HL-60 (cell line): Measurements from ENCODE around the gene CHST11.

Experiments used
- TF ChIP-seq, protein P1 (sequence below): IDR thresholded peaks from one replicate; pipeline ENCODE4 v1.5.1; 2011; ENCODE audit warnings: low read length, control low read depth, inconsistent platforms; ENCODE audit not compliant: insufficient read depth
- TF ChIP-seq, protein P2 (sequence below): IDR thresholded peaks from 2 replicates; pipeline ENCODE4 v1.6.1; 2012; ENCODE audit warnings: low read depth; ENCODE audit not compliant: insufficient replicate concordance

DNA sequence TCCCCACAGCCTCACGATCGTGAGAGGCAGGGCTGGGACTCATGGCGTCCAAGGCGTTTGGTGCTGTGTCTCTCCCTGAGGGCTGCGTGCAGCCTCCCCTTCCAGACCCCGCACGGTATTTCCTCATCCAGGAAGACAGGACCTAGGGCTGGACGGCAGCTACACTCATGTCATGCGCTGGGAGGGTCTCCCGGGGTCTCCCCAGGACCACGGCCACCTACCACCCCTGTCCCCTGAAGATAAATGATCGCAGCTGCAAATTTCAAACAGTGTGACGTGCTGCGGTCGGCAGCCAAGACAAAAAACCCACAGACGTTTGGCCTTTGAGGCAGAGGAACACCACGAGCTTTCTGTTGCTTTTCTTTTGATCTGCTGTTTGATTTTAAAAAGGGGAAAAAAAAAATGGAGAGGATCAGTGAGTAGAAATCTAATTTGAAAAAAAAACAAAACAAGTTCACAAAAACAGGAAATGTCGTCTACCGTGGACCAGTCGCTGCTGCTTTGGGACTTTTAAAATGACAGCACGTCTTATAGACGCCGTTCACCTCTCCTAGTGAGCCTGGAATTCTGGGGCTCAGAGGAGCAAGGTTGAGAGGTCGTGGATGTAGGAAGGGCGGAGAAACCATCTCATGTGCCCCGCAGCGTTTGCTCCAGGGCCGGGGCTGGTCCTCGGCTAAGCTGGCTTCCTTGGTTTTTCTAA, 263.7 kb downstream of the CHST11 start:
- TF ChIP-seq, protein P1, sequence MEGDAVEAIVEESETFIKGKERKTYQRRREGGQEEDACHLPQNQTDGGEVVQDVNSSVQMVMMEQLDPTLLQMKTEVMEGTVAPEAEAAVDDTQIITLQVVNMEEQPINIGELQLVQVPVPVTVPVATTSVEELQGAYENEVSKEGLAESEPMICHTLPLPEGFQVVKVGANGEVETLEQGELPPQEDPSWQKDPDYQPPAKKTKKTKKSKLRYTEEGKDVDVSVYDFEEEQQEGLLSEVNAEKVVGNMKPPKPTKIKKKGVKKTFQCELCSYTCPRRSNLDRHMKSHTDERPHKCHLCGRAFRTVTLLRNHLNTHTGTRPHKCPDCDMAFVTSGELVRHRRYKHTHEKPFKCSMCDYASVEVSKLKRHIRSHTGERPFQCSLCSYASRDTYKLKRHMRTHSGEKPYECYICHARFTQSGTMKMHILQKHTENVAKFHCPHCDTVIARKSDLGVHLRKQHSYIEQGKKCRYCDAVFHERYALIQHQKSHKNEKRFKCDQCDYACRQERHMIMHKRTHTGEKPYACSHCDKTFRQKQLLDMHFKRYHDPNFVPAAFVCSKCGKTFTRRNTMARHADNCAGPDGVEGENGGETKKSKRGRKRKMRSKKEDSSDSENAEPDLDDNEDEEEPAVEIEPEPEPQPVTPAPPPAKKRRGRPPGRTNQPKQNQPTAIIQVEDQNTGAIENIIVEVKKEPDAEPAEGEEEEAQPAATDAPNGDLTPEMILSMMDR, result no peak
- TF ChIP-seq, protein P2, sequence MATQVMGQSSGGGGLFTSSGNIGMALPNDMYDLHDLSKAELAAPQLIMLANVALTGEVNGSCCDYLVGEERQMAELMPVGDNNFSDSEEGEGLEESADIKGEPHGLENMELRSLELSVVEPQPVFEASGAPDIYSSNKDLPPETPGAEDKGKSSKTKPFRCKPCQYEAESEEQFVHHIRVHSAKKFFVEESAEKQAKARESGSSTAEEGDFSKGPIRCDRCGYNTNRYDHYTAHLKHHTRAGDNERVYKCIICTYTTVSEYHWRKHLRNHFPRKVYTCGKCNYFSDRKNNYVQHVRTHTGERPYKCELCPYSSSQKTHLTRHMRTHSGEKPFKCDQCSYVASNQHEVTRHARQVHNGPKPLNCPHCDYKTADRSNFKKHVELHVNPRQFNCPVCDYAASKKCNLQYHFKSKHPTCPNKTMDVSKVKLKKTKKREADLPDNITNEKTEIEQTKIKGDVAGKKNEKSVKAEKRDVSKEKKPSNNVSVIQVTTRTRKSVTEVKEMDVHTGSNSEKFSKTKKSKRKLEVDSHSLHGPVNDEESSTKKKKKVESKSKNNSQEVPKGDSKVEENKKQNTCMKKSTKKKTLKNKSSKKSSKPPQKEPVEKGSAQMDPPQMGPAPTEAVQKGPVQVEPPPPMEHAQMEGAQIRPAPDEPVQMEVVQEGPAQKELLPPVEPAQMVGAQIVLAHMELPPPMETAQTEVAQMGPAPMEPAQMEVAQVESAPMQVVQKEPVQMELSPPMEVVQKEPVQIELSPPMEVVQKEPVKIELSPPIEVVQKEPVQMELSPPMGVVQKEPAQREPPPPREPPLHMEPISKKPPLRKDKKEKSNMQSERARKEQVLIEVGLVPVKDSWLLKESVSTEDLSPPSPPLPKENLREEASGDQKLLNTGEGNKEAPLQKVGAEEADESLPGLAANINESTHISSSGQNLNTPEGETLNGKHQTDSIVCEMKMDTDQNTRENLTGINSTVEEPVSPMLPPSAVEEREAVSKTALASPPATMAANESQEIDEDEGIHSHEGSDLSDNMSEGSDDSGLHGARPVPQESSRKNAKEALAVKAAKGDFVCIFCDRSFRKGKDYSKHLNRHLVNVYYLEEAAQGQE, result peak; percentile 27
